Effector memory CD4-positive, alpha-beta T cell (primary cell): Measurements from ENCODE around the gene ZNF384.

Experiments
- DNase-seq, 3 donors: peaks; one replicate each; pipeline ENCODE4 v3.0.0-alpha.2; 2020
- H3K27ac ChIP-seq: 2 replicates; pipeline ENCODE4 v1.7.0; 2013; ENCODE audit warnings: mild to moderate bottlenecking, low read length, moderate library complexity; ENCODE audit not compliant: insufficient read depth, poor library complexity, severe bottlenecking
- H3K27me3 ChIP-seq: replicated peaks from 2 replicates; pipeline ENCODE4 v1.7.0; 2013; ENCODE audit warnings: mild to moderate bottlenecking, low read length; ENCODE audit not compliant: insufficient read depth, control insufficient read depth, poor library complexity, severe bottlenecking
- H3K36me3 ChIP-seq: 2 replicates; pipeline ENCODE4 v1.7.0; 2013; ENCODE audit warnings: mild to moderate bottlenecking, low read length, moderate library complexity; ENCODE audit not compliant: control insufficient read depth, insufficient read depth
- H3K4me1 ChIP-seq: 2 replicates; pipeline ENCODE4 v1.7.0; 2013; ENCODE audit warnings: low read length, mild to moderate bottlenecking; ENCODE audit not compliant: control insufficient read depth, insufficient read depth, poor library complexity, severe bottlenecking
- H3K4me3 ChIP-seq: 2 replicates; pipeline ENCODE4 v1.7.0; 2013; ENCODE audit warnings: low read length, low read depth, mild to moderate bottlenecking; ENCODE audit not compliant: insufficient read depth, poor library complexity, severe bottlenecking
- H3K9me3 ChIP-seq: 2 replicates; pipeline ENCODE4 v1.7.0; 2013; ENCODE audit warnings: mild to moderate bottlenecking, low read length, moderate library complexity; ENCODE audit not compliant: control insufficient read depth

The ZNF384 gene

DNA sequence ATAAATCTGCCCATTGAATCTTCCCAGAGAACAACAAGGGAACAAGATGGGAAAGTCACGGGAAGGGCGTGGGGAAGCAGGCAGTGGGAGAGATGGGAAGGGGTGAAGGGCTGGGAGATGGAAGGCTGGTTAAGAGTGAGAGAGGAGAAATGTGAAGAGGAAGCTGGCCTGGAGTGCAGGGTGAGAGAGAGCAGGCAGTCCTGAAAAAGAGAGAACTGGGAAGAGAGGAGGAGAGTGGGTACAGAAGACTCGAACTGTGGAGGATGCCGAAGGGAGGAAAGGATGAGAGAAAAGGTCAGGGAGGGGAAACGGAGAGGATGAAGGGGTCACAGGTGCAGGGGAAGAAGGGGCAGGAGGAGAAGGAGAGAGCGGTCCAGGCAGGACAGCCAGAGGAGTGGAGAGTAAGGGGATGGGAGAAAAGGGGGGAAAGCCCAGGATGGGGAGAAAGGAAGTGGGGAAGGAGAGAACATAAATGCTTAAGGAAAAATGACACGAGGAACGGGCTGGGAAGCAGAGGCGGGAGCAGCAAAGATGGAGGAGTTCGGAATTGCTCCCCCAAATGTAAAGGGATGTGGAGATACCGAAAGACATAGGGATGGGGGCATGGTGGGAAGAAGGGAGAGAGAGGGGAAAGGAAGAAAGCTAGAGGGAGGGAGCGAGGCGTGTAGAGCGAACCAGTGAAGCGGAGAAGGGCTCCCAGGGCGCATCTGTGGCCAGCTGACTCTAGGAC lies 10.2 kb upstream of the ZNF384 start:
- H3K9me3 ChIP-seq, result no peaks in the 10 kb centered on the region
- peaks cover 17% of the 10 kb centered on the region for H3K4me1 ChIP-seq
- H3K27ac ChIP-seq, result no peak overlapping the region
- no peaks in the 10 kb centered on the region for H3K36me3 ChIP-seq
- DNase-seq, result no peak
- peaks cover 15% of the 10 kb centered on the region for H3K27me3 ChIP-seq
- peak overlapping the region; percentile 66 for H3K4me3 ChIP-seq

DNA sequence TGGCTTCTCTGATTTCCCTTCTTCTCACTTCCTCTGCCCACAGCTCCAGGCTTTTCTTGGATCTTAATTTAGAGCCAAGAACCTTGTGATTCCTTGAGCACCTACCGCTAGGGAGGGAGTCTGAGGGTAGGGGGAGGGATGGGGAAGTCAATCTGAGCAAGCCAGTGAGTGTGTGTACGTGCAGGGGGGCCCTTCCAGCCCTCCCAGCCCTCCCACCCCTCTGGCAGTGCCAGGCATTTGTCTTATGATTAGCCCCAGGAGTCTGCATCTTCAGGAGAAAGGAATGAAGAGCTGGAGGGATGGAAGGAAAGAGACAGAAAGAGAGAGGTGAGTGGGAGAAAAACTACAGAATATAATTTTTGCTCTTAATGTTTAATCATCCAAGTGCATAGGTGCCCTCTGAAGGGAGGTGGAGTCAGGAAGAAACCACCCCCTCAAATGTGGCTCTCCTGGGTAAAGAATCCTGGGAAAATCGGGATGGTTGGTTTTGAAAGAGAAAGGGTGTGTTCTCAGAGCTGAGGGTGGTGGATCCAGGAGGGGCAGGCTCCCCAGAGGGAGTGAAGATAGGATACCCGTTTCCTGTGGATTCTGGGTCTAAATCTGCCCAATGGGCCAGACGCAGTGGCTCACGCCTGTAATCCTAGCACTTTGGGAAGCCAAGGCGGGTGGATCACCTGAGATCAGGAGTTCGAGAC lies 9.3 kb upstream of the ZNF384 start:
- Histone ChIP-seq H3K4me3 (no peak overlapping the region), H3K27me3 (peaks cover 15% of the 10 kb centered on the region), H3K27ac (no peak overlapping the region), H3K9me3 (no peaks in the 10 kb centered on the region), H3K4me1 (peaks cover 17% of the 10 kb centered on the region), H3K36me3 (no peaks in the 10 kb centered on the region)
- DNase-seq, result no peak

DNA sequence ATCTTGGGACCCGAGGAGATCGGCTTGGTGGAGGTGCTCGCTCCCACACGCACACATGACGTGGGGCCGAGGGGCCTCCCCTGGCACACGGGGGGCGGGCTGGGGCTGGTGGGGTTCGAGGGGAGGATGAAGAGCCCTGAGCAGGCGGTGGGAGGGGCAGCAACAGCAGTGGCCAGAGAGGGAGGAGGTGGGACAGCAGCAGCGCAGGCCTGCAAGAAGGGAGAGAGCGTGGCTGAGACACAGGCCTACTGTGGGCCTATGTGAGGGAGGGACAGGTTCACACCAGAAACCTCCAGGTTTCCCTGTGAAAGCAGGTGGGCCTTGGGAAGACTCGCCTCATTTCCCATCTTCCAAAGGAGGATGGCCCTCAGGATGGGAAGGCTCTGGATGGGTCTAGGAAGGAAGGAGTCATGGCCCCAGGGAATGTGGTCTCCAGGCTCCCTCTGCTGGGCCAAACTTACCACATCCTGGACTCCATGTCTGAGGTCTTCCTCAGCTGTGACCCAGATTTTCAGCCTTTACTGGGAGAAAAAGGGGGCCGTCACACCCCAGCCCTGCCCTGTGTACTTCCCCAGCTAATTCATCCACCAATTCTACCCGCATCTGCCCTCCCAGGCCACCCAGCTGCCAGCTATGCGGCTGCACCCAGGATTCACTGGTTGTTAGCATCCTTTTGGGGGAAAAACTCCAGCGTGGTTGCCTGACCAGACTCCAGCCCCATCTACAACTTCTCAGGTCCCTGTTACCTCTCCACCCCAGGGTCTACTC lies 8.6 kb upstream of the ZNF384 start:
- H3K27me3 ChIP-seq, result peaks cover 15% of the 10 kb centered on the region
- no peak for DNase-seq

DNA sequence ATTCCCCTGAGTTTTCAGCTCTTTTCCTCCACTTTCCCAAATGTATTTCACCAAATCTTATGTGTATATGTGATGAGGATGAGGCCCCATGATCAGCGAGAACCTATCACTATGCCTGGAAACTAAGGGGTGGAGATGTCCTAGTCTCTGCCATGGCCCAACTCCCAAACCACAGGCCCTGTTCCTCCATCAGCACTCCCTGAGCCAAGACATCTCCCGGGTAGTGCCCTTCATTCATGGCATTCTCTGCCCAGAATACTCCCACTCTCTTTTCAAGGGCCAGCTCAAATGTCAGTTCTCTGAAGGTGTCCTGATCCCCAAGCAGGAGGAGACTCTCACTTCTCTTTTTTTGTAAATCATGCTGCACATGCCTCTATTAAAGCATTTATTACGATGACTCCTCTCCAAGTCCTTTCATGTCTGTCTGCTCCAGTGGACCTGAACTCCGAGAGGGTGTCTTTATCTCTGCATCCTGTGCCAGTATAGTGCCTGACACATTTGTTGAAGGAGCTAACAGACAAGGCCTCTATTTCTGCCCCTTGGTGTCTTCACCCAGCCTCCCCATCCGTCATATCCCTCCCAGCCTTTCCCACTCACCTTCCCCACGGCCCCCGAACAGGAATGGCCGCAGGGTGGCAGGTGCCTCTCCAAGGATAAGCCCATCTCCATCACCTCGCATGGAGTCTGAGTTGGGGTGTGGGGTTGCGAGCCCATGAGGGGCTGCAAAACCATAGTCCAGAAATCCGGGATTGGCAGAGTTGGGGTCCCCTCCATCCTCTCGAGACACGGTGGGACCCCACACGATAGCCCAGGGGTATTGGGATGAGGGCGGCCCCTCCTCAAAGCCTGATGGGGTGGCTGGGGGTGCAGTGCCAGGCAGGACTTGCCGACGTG lies 7.8 kb upstream of the ZNF384 start:
- no peak for DNase-seq

More for the DNA sequence above, 8.6 kb upstream of the ZNF384 start:
- Histone ChIP-seq H3K4me3 (no peak overlapping the region), H3K4me1 (peaks cover 17% of the 10 kb centered on the region), H3K36me3 (no peaks in the 10 kb centered on the region), H3K27ac (no peak overlapping the region), H3K9me3 (no peaks in the 10 kb centered on the region)

DNA sequence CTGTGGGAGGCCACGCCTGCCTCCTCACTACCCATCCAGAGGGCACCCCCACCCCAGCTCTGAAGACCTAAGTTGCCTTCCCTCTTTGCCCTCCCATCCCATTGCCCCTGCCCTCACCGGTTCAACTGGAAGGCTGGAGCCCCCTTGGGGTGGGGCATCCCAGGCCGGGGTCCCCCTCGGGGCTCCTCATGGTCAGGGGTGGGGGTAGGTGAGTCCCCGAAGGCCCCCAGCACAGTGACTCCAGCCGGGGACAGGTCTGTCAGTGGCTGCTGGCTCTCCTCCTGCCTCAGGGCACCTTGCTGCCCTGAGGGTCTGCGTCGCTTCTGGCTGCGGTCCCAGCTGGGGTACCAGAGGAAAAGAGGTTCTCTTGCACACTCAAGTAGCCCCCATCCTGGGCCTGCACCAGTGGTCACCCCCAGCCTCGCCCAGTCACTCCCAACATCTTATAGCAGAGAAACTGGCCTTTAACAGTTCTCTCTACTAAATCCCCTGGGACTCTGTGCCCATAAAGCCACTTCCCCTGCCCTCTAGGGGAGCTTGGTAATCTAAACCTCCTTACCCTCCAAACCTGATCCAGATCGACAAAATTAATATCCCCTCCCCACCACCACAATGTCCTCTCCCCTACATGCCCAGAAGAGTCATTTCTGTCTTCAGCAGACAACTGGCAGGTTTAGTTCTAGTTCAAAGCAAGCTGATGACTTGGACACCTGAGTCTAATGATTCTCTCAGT lies 6.3 kb upstream of the ZNF384 start:
- no peaks in the 10 kb centered on the region for H3K9me3 ChIP-seq
- H3K27ac ChIP-seq, result no peak overlapping the region
- no peak for DNase-seq
- H3K4me1 ChIP-seq, result peaks cover 11% of the 10 kb centered on the region
- H3K27me3 ChIP-seq, result no peaks in the 10 kb centered on the region
- H3K4me3 ChIP-seq, result no peak overlapping the region
- H3K36me3 ChIP-seq, result no peaks in the 10 kb centered on the region

More for the DNA sequence above, 7.8 kb upstream of the ZNF384 start:
- Histone ChIP-seq H3K36me3 (no peaks in the 10 kb centered on the region), H3K9me3 (no peaks in the 10 kb centered on the region), H3K4me1 (peaks cover 17% of the 10 kb centered on the region), H3K4me3 (no peak overlapping the region), H3K27ac (no peak overlapping the region), H3K27me3 (peaks cover 11% of the 10 kb centered on the region)

DNA sequence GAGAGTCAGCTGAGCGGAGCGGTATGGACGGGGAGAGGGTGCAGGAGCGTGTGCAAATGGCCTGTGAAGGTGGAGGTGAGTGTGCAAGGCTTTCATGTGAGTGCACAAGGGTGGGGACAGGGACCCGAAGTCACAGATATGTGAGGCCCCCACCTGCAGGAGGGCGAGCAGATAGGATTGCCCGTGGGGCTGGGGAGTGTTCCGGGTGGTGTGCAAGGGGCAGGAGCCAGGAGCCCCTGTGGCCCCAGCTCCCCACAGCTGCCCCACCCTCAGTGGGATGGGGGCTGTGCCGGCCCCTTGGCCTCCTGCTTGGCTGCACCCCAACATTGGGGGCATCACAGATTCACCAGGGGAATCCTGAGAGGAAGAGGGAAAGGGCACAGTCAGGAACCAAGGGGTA lies 5.5 kb upstream of the ZNF384 start:
- Histone ChIP-seq H3K4me3 (no peak overlapping the region), H3K27ac (no peak overlapping the region), H3K9me3 (no peaks in the 10 kb centered on the region), H3K27me3 (no peaks in the 10 kb centered on the region), H3K36me3 (no peaks in the 10 kb centered on the region), H3K4me1 (peaks cover 11% of the 10 kb centered on the region)
- DNase-seq, result no peak

DNA sequence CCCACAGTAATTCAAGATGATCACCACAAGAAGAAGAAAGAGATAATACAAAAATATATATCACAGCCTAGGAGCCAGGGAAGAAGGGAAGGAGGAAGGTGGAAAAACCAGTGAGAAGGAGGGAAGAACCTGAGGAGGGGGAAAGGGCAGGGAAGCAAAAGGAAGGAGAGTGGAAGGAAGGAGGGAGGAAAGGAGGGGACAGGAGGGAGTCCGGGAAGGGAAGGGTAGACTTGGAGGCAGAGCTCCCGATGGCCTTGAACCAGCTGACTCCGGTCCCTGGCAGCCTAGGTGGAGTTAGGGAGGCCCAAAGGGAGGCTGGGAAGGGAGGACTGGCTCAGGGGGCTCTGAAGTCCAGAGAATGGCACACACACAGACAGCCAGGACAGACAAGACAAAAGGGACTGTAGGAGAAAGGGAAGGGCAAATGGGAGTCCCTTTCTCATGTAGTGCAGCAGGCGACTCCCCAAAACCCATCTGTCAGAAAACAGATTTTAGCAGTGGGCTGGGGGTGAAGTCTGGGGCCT lies 4.7 kb upstream of the ZNF384 start:
- peaks cover 9% of the 10 kb centered on the region for H3K4me1 ChIP-seq
- DNase-seq, result no peak
- H3K4me3 ChIP-seq, result no peak overlapping the region
- no peaks in the 10 kb centered on the region for H3K36me3 ChIP-seq
- H3K27me3 ChIP-seq, result no peaks in the 10 kb centered on the region
- no peak overlapping the region for H3K27ac ChIP-seq
- H3K9me3 ChIP-seq, result no peaks in the 10 kb centered on the region

DNA sequence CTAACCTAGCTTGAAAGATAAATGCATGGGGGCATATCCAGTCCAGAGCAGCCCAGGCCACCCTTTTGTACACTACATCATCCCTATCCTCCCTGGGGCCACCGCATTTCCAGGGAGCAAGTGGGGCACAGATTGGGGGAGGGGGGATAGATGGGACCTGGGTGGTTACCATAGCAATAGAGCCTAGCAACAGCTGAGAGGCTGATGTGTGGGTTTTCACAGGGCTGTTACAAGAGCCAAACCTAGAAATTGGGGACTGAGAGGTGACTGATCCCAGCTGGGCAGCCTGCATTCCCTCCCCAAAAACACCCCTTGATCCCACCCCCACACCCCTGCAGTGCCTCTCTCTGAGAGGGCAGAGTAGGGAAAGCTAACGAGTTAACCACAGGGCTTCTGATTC lies 3.7 kb upstream of the ZNF384 start:
- H3K9me3 ChIP-seq, result no peaks in the 10 kb centered on the region
- no peak for DNase-seq
- no peak overlapping the region for H3K27ac ChIP-seq
- peaks cover 17% of the 10 kb centered on the region for H3K4me1 ChIP-seq
- H3K36me3 ChIP-seq, result no peaks in the 10 kb centered on the region
- H3K27me3 ChIP-seq, result no peaks in the 10 kb centered on the region
- no peak overlapping the region for H3K4me3 ChIP-seq

DNA sequence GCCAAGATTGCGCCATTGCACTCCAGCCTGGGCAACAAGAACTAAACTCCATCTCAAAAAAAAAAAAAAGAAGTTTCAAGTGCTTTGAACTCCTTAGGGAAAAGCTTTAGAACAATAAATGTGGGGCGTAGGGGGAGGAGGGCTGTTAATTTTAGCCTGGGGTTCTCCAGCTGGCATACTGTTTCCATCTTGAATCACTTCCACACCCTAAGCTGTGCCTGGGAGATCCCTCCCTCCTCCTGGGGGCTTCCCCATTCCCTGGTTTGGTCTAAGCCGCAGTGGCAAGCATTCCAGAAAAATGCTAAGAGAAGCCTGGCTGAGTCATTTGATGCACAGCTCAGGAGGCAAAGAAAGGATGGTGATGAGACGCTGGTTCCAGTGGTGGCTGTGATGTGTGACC lies 2.3 kb upstream of the ZNF384 start:
- no peaks in the 10 kb centered on the region for H3K27me3 ChIP-seq
- no peaks in the 10 kb centered on the region for H3K9me3 ChIP-seq
- H3K4me1 ChIP-seq, result peaks cover 20% of the 10 kb centered on the region
- no peak for DNase-seq
- H3K4me3 ChIP-seq, result no peak overlapping the region
- no peaks in the 10 kb centered on the region for H3K36me3 ChIP-seq
- no peak overlapping the region for H3K27ac ChIP-seq
